ENCODE measurements around the gene JMJD1C. TPM values are rescaled to one million over a fixed set of nuclear protein-coding genes. Genes with fewer than 3 reads are reported as not detected.

The JMJD1C gene
- total RNA-seq, 2 experiments from 2014 or later: 99.2 to 118 TPM

DNA sequence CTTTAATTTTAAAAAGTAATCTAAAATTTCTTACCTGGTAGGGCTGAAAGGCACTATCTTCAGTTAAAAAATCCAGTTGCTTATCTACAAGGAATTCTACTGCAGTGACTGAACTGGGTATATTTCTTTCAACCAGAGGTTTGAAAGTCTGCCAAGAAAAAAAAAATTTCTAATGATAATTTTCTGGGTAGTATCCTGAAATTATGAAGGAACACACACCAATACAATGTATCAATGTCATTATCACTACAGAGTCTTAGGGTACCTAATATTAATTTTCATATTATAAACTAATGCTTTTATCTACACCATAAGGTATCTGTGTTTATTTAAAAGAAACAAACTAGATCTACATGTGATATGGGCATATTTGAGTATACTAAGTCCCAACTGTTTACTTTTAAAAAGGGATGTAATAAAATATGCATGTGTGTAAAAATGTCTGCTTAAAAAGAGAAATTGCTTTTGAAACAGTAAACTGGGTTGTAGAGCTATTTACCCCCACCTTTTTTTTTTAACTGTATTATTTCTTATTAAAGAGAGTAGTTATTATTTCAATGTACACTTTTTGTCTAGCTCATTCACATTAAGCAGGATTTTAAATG lies 201.1 kb downstream of the JMJD1C start:
- peaks cover 100% of the 10 kb centered on the region for H3K79me2 ChIP-seq (ENCODE audit: insufficient read depth, low read depth, low read length)
- CTCF ChIA-PET (ENCODE audit: unreplicated experiment): no interaction called here
- peak overlapping the region; percentile 82 for H3K4me3 ChIP-seq (ENCODE audit: low read depth, low read length, poor library complexity, severe bottlenecking)
- TF ChIP-seq EZH2phosphoT487 (IDR thresholded peaks at IDR 0.05; ENCODE audit: borderline replicate concordance, low read depth, low read length): no peak
- TF ChIP-seq, protein P1, sequence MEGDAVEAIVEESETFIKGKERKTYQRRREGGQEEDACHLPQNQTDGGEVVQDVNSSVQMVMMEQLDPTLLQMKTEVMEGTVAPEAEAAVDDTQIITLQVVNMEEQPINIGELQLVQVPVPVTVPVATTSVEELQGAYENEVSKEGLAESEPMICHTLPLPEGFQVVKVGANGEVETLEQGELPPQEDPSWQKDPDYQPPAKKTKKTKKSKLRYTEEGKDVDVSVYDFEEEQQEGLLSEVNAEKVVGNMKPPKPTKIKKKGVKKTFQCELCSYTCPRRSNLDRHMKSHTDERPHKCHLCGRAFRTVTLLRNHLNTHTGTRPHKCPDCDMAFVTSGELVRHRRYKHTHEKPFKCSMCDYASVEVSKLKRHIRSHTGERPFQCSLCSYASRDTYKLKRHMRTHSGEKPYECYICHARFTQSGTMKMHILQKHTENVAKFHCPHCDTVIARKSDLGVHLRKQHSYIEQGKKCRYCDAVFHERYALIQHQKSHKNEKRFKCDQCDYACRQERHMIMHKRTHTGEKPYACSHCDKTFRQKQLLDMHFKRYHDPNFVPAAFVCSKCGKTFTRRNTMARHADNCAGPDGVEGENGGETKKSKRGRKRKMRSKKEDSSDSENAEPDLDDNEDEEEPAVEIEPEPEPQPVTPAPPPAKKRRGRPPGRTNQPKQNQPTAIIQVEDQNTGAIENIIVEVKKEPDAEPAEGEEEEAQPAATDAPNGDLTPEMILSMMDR (conservative IDR thresholded peaks at IDR 0.05; ENCODE audit: low read length): no peak
- DNase-seq (ENCODE audit: low spot score): no peak
- no peaks in the 10 kb centered on the region for H3K9me2 ChIP-seq (ENCODE audit: insufficient read depth, low read length)
- no TSS peak for BruUV-seq (replicated peaks)
- H4K20me1 ChIP-seq (ENCODE audit: insufficient read depth, low read length): peaks cover 7% of the 10 kb centered on the region; the same call in 1 of the 2 replicates
- H3K36me3 ChIP-seq (ENCODE audit: insufficient read depth, low read length): peaks cover 52% of the 10 kb centered on the region
- H3K27ac ChIP-seq (ENCODE audit: low read depth, low read length, poor library complexity, severe bottlenecking): peak overlapping the region; percentile 94
- peak overlapping the region; percentile 84 for H3K4me2 ChIP-seq (ENCODE audit: low read length)
- H3K9me3 ChIP-seq (ENCODE audit: low read length): peaks cover 5% of the 10 kb centered on the region; the same call in 1 of the 2 replicates
- POLR2A ChIA-PET: interaction anchor here (0.6 to 5.9 kb wide), 4 partner anchors 7 to 448 kb away, joined by 3 to 89 read pairs (median 6); partner anchors contain the start of gene EGR2
- intact Hi-C loops (cut with micrococcal nuclease; ENCODE audit: unreplicated experiment): loop anchor here (5.0 to 10.0 kb wide), 8 partner anchors 97 to 1302 kb away; partner anchors contain the start of genes ADO and JMJD1C
- H3K4me1 ChIP-seq (ENCODE audit: insufficient read depth, low read length, poor library complexity, severe bottlenecking): peaks cover 46% of the 10 kb centered on the region
- no peak overlapping the region for H2AFZ ChIP-seq (ENCODE audit: low read length)

DNA sequence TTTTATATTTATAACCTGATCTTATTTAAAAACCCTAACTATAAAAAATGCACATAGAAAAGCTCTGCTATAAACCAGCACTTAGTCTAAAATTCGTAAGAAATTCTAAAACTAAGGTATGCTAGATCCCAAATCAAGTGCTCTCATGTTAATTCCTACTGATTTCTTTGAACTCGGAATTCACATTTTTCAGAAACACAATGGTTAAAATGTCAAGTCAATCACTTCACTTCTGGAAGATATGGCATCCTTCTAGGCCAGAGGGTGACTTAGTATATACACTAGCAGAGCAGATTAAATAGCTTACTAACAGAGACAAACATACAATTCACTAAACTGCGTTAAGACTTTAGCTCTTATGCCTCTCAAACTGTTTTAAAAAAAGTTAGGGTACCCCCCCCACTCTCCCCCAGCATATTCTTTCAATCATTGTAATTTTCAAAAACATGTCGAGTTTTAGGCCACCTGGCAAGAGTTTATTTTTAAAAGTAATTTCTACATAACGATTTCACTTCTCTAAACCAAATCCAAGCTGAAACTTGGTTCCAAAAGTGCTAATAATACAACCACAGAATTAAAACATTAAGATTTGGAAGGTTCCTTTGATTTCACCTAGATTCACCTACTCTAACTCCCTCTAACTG lies 203.2 kb downstream of the JMJD1C start:
- Histone ChIP-seq H4K20me1 (ENCODE audit: insufficient read depth, low read length) (peaks cover 11% of the 10 kb centered on the region; the same call in 1 of the 2 replicates), H3K4me2 (ENCODE audit: low read length) (peak overlapping the region; percentile 84), H3K9me2 (ENCODE audit: insufficient read depth, low read length) (no peaks in the 10 kb centered on the region), H3K27ac (ENCODE audit: low read depth, low read length, poor library complexity, severe bottlenecking) (peak overlapping the region; percentile 94), H3K79me2 (ENCODE audit: insufficient read depth, low read depth, low read length) (peaks cover 100% of the 10 kb centered on the region), H2AFZ (ENCODE audit: low read length) (no peak overlapping the region), H3K4me3 (ENCODE audit: low read depth, low read length, poor library complexity, severe bottlenecking) (peak overlapping the region; percentile 82), H3K4me1 (ENCODE audit: insufficient read depth, low read length, poor library complexity, severe bottlenecking) (peaks cover 64% of the 10 kb centered on the region), H3K9me3 (ENCODE audit: low read length) (peaks cover 5% of the 10 kb centered on the region; the same call in 1 of the 2 replicates), H3K36me3 (ENCODE audit: insufficient read depth, low read length) (peaks cover 67% of the 10 kb centered on the region)
- no peak for TF ChIP-seq EZH2phosphoT487 (IDR thresholded peaks at IDR 0.05; ENCODE audit: borderline replicate concordance, low read depth, low read length)
- TF ChIP-seq, protein P1 (conservative IDR thresholded peaks at IDR 0.05; ENCODE audit: low read length): no peak
- no TSS peak for BruUV-seq (replicated peaks)
- intact Hi-C loops (cut with micrococcal nuclease; ENCODE audit: unreplicated experiment): loop anchor here (10.0 kb wide), 3 partner anchors 202 to 628 kb away; partner anchors contain the start of genes ADO and JMJD1C
- DNase-seq (ENCODE audit: low spot score): peak; percentile 67
- POLR2A ChIA-PET: interaction anchor here (0.5 to 4.5 kb wide), 16 partner anchors 10 to 1269 kb away, joined by 3 to 25 read pairs (median 4); no protein-coding TSS in a partner anchor
- CTCF ChIA-PET (ENCODE audit: unreplicated experiment): interaction anchor here (0.5 kb wide), 1 partner anchor 1362 kb away, joined by 3 read pairs; no protein-coding TSS in a partner anchor
